Fibroblast of gingiva (primary cell): Measurements from ENCODE around the gene CRAMP1.
"Not testable (repeated sequence)": the region's sequence is repeated elsewhere in the genome, so short reads cannot be mapped to it uniquely, and the experiment has no call there.

Experiments
- DNase-seq: peaks from one replicate; pipeline ENCODE4 v3.0.0-alpha.2; 2011; ENCODE audit warnings: low read depth

CRAMP1 gene

DNA sequence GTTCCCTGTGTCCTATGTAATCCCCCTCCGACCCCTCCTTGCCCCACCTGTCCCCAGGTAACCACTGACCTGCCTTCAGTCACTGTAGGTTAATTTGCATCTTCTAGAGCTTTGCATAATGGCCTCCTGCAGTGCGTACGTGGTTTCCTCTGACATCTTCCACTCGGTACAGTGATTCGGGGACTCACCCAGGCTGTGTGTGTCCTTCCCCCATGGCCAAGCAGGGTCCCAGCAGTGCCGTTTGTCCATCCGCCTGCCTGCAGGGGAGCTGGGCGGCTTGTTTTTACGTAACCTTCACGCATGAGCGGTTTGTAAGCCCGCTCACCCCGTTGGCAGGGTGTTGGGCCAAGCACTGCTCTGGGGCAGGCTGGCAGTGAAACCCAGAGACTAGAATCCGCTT lies 101.8 kb downstream of the CRAMP1 start:
- DNase-seq = no peak

DNA sequence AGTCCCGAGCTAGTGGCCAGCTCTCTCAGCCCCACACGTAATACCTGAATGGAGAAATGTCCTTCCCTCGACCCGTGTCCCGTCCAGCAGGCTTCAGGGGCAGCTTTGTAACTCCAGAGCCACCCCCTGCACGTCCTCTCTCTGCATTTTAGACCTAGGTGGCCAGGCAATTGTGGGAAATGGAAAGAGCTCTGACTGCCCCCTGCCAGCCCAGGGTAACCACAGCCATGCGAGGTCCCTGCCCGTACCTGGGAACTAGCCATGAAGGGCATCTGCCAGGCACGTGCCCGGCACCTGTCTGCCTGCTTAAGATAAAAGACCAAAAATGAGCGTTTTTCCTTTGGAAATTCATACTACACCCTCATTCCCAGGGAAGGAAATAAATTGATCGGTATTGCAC lies 103.1 kb downstream of the CRAMP1 start:
- DNase-seq = no peak

DNA sequence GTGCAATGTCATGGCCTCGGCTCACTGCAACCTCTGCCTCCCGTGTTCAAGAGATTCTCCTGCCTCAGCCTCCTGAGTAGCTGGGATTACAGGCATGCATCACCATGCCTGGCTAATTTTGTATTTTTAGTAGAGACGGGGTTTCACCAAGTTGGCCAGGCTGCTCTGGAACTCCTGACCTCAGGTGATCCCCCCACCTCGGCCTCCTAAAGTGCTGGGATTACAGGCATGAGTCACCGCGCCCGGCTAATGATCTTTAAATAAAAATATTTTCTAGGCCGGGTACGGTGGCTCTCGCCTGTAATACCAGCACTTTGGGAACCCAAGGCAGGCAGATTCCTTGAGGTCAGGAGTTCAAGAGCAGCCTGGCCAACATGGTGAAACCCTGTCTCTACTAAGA lies 106.1 kb downstream of the CRAMP1 start:
- not testable (repeated sequence) for DNase-seq

DNA sequence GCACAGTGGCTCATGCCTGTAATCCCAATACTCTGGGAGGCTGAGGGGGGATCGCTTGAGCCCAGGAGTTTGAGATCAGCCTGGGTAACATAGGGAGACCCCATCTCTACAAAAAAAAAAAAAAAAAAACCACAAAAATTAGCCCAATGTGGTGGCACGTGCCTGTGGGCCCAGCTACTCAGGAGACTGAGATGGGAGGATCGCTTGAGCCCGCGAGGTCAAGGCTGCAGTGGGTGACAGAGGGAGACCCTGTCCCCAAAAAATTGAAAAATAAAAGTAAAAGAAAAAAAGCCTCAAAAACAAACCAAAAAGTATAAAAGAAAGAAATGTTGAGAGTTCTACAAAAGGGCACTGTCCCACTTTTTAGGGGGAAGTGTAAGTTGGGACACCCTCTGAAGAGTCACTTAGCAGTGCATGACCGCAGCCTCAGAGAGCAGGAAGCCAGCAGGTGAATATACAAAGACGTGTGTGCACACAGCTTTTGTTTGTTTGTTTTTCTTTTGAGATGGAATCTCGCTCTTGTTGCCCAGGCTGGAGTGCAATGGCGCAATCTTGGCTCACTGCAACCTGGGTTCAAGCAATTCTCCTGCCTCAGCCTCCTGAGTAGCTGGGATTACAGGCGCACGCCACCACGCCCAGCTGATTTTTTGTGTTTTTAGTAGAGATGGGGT lies 107.5 kb downstream of the CRAMP1 start:
- DNase-seq = not testable (repeated sequence)

DNA sequence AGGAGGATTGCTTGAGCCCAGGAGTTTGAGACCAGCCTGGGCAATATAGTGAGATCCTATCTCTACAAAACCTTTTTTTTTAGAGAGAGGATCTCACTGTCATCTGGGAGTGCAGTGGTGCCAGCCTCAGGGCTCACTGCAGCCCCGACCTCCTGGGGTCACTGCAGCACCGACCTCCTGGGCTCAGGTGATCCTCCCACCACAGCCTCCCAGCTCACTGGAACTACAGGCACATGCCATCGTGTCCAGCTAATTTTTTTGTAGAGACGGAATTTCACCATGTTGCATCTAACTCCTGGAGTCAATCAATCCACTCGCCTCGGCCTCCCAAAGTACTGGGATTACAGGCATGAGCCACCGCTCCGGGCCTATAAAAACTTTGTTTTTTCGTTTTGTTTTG lies 109.2 kb downstream of the CRAMP1 start:
- no peak for DNase-seq

DNA sequence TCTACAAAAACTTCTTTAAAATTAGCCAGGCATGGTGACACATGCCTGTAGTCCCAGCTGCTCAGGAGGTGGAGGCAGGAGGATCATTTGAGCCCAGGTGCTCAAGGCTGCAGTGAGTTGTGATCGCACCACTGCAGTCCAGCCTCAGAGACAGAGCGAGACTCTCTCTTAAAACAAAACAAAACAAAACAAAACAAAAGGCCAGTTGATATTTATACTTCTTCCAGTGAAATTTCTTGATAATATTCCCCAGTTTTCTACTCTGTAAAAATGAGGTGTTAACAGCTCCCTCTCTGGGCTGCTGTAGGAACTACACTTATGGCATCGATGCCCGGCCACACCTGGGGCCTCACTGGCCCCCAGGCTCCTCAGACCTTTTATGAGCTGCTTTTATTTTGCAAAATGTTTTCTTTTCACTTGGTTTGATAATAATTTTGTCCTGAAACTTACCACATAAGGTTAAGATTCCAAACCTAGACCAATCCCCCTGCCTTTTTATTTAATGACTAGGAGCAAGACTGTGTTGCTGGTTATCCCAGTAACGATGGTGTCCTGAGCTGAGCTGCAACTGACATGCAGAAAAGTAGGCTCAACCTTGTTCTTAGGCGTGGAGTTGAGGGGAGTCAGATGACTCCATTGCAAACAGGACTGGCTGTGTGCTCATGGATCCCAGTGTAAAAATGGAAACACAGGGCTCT lies 111.4 kb downstream of the CRAMP1 start:
- DNase-seq = no peak

DNA sequence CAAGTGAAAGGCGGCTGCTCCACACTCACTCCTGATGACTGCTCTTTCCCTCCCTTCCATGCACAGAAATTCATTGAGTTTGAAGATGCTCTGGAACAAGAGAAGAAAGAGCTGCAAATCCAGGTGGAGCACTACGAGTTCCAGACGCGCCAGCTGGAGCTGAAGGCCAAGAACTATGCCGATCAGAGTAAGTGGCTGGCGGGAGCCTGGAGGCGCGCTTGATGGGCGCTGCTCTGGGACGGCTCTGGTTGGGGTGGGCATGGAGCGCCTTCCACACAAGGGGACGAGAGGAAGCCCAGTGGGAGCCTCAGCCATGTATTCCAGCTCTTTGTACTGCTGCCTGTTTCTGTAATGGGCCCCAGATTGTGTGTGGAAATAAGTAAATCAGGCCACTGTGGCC lies 112.3 kb downstream of the CRAMP1 start:
- no peak for DNase-seq

DNA sequence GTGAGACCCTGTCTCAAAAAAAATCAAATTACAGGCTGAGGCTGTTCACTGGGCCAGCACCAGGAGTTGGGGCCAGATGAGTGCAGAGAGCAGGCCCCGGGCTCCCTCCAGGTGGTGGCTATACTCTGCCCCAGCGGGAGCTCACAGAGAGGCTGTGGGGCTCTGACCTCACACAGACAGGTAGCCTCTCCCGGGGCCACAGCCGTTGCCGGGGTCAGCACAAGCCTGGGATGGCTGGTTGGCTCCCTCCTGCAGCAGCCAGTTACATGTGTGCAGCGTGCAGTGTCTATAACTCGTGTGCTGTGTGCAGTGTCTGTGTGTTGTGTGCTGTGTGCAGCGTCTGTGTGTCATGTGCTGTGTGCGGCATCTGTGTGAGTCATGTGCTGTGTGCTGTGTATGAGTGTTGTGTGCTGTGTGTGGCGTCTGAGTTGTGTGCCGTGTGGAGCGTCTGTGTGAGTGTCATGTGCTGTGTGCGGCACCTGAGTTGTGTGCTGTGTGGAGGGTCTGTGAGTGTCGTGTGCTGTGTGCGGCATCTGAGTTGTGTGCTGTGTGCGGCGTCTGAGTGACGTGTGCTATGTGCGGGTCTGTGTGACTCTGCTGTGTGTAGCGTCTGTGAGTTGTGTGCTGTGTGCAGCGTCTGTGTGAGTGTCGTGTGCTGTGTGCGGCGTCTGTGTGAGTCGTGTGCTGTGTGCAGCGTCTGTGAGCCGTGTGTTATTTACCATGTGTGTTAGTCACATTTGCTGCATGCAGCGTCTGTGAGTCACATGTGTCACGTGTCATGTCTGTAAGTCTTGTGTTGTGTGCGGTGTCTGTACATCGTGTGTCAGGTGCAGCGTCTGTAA lies 114.7 kb downstream of the CRAMP1 start:
- DNase-seq = no peak
